Adipocyte (in vitro differentiated cells): ENCODE measurements around the gene KCNQ1.

ENCODE experiments used
- DNase-seq: peaks from one replicate; pipeline ENCODE4 v3.0.0-alpha.2; 2015; ENCODE audit warnings: low read depth
- H3K27me3 ChIP-seq: replicated peaks from 2 replicates; pipeline ENCODE4 v1.7.0; 2013; ENCODE audit warnings: mild to moderate bottlenecking, low read length, moderate library complexity; ENCODE audit not compliant: control insufficient read depth, insufficient read depth
- H3K36me3 ChIP-seq: 2 replicates; pipeline ENCODE4 v1.7.0; 2013; ENCODE audit warnings: low read length, mild to moderate bottlenecking, moderate library complexity; ENCODE audit not compliant: control insufficient read depth, insufficient read depth, severe bottlenecking
- H3K4me1 ChIP-seq: 2 replicates; pipeline ENCODE4 v1.7.0; 2013; ENCODE audit warnings: mild to moderate bottlenecking, low read length, moderate library complexity; ENCODE audit not compliant: control insufficient read depth, insufficient read depth
- H3K4me3 ChIP-seq: 2 replicates; pipeline ENCODE4 v1.7.0; 2013; ENCODE audit warnings: mild to moderate bottlenecking, low read length, moderate library complexity
- H3K9ac ChIP-seq: 2 replicates; pipeline ENCODE4 v1.7.0; 2013; ENCODE audit warnings: mild to moderate bottlenecking, low read length, moderate library complexity
- H3K9me3 ChIP-seq: 2 replicates; pipeline ENCODE4 v1.7.0; 2013; ENCODE audit warnings: mild to moderate bottlenecking, low read length, moderate library complexity; ENCODE audit not compliant: control insufficient read depth

The KCNQ1 gene

DNA sequence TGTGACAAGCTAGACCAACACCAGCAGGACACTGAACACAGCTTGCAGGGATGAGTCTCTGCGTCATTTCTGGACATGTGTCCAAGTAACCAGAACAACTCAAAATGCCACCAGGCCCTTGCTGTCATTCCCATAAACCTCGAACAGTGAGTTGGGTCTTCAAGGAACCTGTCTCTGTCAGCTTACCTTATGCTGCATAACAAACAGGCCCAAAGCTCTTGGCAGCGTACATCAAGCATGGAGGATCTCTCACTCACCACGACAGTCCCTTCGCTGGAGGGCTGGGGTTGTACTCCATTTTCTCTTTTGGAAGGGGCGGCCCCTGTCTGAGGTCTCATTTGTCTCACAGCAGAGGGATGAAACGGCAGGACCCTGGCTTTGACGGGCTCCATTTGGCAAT, 434.0 kb downstream of the KCNQ1 start:
- no peak for DNase-seq
- no peak overlapping the region for H3K9ac ChIP-seq
- H3K4me3 ChIP-seq: no peak overlapping the region
- peaks cover 5% of the 10 kb centered on the region for H3K4me1 ChIP-seq
- peaks cover 10% of the 10 kb centered on the region for H3K9me3 ChIP-seq
- H3K27me3 ChIP-seq: peaks cover 6% of the 10 kb centered on the region
- H3K36me3 ChIP-seq: no peaks in the 10 kb centered on the region

DNA sequence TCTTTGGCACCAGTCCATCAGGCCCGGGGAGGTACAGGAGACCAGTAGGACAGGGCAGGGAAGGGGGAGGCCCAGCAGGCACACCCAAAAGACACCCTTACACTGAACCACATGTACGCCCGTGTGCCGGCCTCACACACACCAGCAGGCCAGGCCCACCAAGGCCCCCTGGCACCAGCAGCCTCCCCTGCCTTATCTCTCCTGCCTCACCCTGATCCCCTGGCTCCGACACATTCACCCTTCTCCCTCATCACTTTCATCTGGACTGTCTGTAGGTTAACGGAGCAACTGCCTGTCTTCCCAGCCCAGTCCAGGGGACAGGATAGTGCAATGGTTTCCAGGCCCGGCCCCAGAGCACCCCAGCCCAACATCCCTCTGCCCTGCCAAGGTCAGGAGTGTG, 435.8 kb downstream of the KCNQ1 start:
- Histone ChIP-seq H3K4me1 (peaks cover 11% of the 10 kb centered on the region), H3K4me3 (no peak overlapping the region), H3K36me3 (no peaks in the 10 kb centered on the region), H3K9ac (no peak overlapping the region), H3K27me3 (no peaks in the 10 kb centered on the region), H3K9me3 (peaks cover 10% of the 10 kb centered on the region)
- no peak for DNase-seq

DNA sequence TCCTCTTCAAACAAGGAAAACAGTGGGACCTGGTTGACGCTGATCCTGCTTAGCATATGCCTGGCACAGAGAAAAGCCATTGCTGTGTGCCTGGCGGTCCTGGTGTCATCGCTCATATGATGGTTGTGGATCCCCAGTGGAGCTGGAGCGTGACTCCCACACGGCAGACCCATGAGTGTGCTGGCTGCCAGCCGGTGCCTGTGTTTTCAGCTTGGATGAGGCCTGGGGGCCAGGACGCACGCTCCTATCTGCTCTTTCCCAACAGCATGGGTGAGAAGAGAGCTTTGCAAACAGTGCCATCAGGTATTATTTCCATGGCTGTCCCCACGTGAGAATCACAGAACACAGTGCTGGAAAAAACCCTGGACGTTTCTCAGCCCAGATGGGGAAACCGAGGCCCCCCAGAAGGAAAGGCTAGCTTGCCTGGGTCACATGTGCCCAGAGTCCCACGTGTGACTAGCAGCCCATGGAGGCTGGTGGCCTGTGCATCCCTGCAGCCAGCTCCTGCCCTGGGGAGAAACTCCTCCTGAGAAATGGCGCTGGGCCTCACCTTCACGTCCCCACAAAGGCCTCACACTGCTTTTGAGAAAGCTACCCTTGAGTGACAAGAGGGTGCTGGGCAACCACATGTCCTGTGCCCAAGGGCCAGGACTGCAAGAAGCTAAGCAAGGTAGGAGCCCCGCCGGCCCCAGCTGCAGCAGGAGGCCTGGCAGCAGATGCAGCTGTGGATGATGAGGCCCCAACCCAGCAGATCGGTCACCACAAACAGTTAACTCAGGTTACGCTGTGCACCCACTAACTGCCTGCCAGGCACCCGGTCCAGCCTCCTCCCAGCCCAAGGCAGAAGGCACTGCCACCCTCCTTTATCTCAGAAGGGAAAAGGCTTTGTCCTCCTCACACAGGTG, 436.5 kb downstream of the KCNQ1 start:
- Histone ChIP-seq H3K4me1 (peaks cover 11% of the 10 kb centered on the region), H3K4me3 (no peak overlapping the region), H3K36me3 (no peaks in the 10 kb centered on the region), H3K9ac (no peak overlapping the region), H3K27me3 (no peaks in the 10 kb centered on the region), H3K9me3 (peaks cover 10% of the 10 kb centered on the region)
- no peak for DNase-seq

DNA sequence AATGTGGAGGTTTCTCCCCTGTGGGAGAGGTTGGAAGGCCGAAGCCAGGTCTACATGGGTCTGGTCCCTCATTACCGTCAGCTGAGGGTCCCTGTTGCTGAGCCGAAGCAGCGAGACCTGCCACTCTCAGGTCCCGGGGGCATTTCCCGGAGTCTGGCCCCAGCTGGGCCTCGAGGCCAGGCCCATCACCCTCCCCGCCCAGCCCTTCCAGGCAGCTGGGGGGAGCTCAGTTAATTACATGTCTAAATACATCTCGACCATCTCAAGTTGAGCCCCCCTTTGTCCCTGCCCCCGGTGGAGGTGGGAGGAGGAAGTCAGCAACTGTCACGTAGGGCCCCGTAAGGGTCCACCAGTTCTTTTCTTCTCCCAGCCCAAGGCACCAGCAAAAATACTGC, 437.2 kb downstream of the KCNQ1 start:
- Histone ChIP-seq H3K9me3 (peaks cover 5% of the 10 kb centered on the region), H3K4me3 (no peak overlapping the region), H3K4me1 (peaks cover 14% of the 10 kb centered on the region), H3K36me3 (no peaks in the 10 kb centered on the region), H3K9ac (no peak overlapping the region), H3K27me3 (no peaks in the 10 kb centered on the region)
- DNase-seq: no peak

DNA sequence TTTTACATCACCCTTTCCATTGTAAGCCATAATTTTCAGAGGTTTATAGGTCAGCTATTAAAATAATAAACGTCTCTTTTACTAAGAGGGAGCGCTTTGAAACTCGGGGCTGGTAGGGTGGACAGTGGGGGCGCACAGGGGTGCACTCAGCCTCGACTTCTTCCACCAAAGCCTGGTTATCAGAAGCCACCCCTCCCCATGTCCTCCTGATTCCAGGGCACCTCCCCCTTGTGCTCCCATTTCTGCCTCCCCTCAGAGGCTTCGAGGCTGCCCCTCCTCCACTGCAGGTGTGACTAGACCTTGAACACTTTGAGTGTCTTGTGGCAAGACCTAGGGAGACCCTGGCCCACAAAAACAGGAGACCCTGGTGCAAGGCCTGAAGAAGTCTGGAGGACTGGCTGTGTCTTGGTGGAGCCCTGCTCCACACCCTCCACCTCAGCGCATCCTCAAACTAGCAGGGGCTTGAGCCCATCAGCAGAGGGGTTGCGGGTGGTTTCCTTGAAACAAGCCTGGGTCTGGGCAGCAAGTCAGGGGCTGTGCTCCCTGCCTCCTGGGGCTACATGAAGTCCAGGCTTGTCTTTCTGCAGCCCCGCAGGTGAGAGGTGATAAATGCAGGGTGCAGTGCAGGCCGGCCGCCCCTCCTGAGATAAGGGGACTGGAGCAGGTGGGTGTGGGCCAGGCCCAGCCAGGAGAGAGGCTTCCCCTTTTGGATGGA, 437.7 kb downstream of the KCNQ1 start:
- peaks cover 5% of the 10 kb centered on the region for H3K9me3 ChIP-seq
- H3K9ac ChIP-seq: peak overlapping the region; percentile 87
- no peaks in the 10 kb centered on the region for H3K36me3 ChIP-seq
- DNase-seq: no peak
- no peaks in the 10 kb centered on the region for H3K27me3 ChIP-seq
- peak overlapping the region; percentile 85 for H3K4me3 ChIP-seq
- H3K4me1 ChIP-seq: peaks cover 15% of the 10 kb centered on the region

DNA sequence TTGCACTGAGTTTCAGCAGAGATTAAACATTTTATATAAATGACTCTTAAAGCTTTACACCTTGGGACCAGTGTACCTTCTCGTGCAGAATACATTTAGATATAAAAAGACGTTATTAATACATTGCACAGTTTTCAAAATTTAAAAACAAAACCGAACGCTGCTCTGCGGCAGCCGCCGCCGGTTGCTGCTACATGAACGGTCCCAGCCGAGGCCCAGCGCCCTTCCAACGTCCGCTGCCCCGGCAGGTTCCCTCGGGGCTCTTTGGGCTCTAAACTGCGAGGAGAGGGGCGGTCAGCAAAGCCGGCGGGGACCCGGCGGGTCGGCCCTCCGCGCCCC, 438.8 kb downstream of the KCNQ1 start:
- H3K27me3 ChIP-seq: no peaks in the 10 kb centered on the region

DNA sequence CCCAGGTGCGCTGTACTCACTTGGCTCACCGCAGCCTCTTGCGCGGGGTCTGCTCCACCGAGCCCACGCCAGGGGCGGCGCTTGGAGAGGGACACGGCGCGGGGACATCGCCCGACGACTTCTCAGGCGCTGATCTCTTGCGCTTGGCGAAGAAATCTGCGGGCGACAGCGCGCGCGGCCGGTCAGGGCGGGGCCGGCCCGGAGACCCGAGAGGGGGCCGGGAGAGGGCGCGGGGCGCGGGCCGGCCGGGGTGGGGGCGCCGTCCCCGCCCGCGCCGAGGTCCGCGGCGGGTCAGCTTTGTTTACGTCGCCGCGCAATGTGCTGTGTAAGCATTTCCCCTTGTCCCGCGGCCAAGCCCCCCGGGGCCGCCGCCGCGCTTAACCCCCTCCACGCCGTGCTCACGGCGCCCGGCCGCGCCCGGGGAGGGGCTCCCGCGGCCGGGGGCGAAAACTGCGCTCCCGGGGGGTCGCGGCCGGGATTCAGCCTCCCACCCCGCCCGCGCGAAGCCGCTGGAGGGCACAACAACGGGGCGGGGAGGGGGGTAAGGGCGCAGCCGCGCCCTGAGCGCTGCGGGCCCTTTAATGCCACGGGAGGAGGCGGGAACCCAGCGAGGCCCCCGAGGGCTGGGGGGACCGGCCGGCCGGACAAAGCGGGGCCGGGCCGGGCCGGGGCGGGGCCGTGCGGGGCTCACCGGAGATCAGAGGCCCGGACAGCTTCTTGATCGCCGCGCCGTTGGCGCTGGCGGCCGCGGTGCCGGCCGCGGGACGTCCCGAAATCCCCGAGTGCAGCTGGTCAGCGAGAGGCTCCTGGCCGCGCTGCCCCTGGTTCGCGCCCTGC, 439.4 kb downstream of the KCNQ1 start:
- Histone ChIP-seq H3K9me3 (no peaks in the 10 kb centered on the region), H3K4me3 (peak overlapping the region; percentile 85), H3K9ac (peak overlapping the region; percentile 87), H3K4me1 (peaks cover 18% of the 10 kb centered on the region), H3K36me3 (no peaks in the 10 kb centered on the region), H3K27me3 (no peaks in the 10 kb centered on the region)
- peak; percentile 81 for DNase-seq

More for the DNA sequence above, 438.8 kb downstream of the KCNQ1 start:
- H3K36me3 ChIP-seq: no peaks in the 10 kb centered on the region
- H3K9me3 ChIP-seq: peaks cover 5% of the 10 kb centered on the region
- DNase-seq: no peak
- H3K4me3 ChIP-seq: peak overlapping the region; percentile 85
- peaks cover 18% of the 10 kb centered on the region for H3K4me1 ChIP-seq
- H3K9ac ChIP-seq: peak overlapping the region; percentile 87

DNA sequence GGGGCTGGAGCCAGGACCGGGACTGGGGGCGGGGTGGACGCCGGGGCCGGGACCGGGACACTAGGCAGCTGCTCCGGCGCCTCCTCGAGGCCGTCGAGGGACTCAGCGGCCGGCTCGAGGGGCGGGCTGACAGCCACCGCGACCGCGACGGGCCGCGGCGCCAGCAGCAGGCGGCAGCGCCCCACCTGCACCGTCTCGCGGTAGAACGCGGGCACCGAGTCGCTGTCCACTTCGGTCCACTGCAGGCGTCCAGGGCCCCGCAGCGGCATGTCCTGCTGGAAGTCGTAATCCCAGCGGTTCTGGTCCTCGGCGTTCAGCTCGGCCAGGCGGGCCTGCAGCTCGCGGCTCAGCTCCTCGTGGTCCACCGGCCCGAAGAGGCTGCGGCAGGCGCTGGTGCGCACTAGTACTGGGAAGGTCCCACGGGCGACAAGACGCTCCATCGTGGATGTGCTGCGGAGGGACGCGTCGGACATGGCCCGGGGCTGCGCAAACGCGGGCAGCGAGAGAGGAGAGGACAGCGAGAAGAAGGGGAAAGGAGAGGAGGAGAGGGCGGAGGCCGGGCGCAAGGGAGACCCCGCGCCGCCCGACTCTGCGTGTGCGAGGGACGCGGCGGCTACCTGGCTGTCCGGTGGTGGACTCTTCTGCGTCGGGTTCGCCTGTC, 440.3 kb downstream of the KCNQ1 start:
- DNase-seq: peak; percentile 81
- no peaks in the 10 kb centered on the region for H3K36me3 ChIP-seq
- no peaks in the 10 kb centered on the region for H3K27me3 ChIP-seq
- peak overlapping the region; percentile 83 for H3K9ac ChIP-seq
- peaks cover 18% of the 10 kb centered on the region for H3K4me1 ChIP-seq
- no peaks in the 10 kb centered on the region for H3K9me3 ChIP-seq
- H3K4me3 ChIP-seq: peak overlapping the region; percentile 86

DNA sequence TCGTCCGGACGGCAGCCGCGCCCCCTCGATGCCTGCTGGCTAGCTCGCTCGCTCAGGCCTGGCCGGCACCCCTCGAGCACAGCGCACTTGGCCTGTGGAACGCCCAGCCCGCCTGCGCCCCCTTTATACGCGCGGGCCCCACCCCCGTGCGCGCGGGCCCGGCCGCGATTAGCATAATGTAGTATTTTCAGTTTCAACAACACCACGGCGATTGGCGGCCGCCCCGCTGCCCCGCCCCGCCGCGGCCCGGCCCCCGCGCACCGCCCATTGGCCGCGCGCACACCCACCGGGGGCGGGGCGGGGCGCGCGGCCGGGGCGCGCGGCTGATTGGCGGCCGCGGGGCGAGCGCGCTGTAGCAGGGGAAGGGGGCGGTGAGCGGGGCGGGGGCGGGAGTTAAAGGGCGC, 440.9 kb downstream of the KCNQ1 start, which contains the start of gene CDKN1C:
TSS of gene CDKN1C (minus strand) at position 98 of the 404 bp plus-strand sequence. CDS start 319 bp downstream, outside the sequence.
- peaks cover 18% of the 10 kb centered on the region for H3K4me1 ChIP-seq
- no peaks in the 10 kb centered on the region for H3K27me3 ChIP-seq
- peak within 1 kb of the TSS; percentile 86 for H3K4me3 ChIP-seq
- peak; percentile 91 for DNase-seq
- H3K36me3 ChIP-seq: no peaks in the 10 kb centered on the region
- peak within 1 kb of the TSS; percentile 87 for H3K9ac ChIP-seq
- no peaks in the 10 kb centered on the region for H3K9me3 ChIP-seq

DNA sequence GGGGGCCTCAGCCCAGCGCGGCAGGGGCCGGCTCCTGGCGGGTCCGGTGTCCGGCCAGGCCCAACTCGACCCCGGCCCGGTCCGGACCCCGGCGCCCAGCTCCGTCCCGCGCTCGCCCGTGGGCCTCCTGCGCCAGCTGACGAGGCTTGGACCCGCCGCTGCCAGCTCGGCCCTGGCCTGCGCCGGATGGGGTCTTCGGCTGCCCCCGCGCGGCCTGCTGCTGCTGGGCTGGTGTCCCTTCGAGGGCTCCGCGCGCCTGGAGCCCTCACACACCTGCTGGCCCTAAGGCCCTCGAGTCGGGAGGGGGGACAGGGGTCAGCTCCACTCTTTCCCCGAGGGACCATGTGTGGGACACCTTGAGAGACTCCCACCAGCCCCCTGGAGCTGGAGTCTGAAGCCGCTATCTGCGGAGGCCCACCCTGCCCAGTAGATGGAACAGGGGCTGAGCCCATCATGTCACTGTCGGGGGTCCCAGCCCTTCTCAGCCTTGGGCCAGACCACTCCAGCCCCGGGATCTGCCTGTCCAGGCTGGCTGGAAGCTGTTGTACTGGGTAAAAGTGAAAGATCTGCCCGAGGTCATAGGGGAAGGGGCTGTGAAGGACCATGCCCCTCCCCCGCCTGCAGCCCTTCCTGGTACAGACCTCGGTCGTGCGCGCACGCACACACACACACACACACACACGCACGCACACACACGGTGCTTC, 441.5 kb downstream of the KCNQ1 start:
- peaks cover 18% of the 10 kb centered on the region for H3K4me1 ChIP-seq
- no peaks in the 10 kb centered on the region for H3K27me3 ChIP-seq
- H3K9me3 ChIP-seq: no peaks in the 10 kb centered on the region
- no peaks in the 10 kb centered on the region for H3K36me3 ChIP-seq
- H3K4me3 ChIP-seq: peak overlapping the region; percentile 33
- H3K9ac ChIP-seq: peak overlapping the region; percentile 46
- no peak for DNase-seq
